Astrocyte of the spinal cord (primary cell): ENCODE results near the gene PODN.

Experiments
- DNase-seq: peaks from one replicate; pipeline ENCODE4 v3.0.0; 2011; ENCODE audit warnings: low read depth, low spot score
- H3K4me3 ChIP-seq: 2 replicates; pipeline ENCODE4 v1.5.1; 2011; ENCODE audit warnings: low read depth, mild to moderate bottlenecking, low read length, moderate library complexity
- in situ Hi-C: cut with HindIII; loops from 2 replicates; pipeline ENCODE4 v1.10.0; 2017; ENCODE audit warnings: low sequenced_read_pairs
- TF ChIP-seq, protein P1 (sequence below): IDR thresholded peaks from 2 replicates; pipeline ENCODE4 v1.5.1; 2012; ENCODE audit warnings: low read depth, mild to moderate bottlenecking, low read length, inconsistent platforms

PODN gene

DNA sequence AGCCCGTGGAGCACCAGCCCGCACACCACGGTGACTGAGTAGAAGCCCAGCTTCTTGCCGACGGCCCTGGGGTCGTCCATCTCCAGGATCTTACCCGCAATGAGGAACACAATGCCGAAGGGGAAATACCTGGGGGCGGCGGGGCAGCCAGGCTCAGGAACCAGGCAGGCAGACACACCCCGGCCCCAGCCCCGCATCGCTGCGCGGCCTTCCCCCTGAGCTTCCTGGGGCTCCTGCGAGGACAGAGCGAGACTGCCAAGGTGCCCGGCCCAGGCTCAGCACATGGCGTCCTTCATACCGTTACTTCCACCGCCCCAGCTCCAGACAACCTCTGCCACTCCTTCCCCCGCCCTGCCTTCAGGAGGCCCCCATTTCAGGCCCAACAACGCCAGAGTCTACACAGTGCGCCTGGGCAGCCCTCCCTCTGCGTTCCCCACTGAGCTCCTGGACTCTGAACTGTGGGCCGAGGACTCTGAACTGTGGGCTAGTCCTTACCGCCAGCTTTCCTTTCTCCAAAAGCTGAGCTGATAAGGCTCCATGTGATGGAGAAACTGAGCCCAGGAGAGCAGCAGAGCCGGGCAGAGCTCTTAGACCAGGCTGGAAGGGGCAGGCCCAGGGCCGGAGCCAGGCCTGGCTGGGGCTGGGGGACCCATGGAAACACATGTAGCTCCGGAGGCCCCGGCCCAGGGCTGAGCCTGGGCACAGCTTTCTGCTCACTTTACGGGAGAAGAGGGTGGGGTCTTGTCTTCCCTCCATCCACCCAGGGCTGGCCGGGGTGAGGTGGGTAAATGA, 30.8 kb downstream of the PODN start:
- in situ Hi-C loops, result no loop called here
- no peak overlapping the region for H3K4me3 ChIP-seq
- no peak for DNase-seq
- TF ChIP-seq, protein P1, sequence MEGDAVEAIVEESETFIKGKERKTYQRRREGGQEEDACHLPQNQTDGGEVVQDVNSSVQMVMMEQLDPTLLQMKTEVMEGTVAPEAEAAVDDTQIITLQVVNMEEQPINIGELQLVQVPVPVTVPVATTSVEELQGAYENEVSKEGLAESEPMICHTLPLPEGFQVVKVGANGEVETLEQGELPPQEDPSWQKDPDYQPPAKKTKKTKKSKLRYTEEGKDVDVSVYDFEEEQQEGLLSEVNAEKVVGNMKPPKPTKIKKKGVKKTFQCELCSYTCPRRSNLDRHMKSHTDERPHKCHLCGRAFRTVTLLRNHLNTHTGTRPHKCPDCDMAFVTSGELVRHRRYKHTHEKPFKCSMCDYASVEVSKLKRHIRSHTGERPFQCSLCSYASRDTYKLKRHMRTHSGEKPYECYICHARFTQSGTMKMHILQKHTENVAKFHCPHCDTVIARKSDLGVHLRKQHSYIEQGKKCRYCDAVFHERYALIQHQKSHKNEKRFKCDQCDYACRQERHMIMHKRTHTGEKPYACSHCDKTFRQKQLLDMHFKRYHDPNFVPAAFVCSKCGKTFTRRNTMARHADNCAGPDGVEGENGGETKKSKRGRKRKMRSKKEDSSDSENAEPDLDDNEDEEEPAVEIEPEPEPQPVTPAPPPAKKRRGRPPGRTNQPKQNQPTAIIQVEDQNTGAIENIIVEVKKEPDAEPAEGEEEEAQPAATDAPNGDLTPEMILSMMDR, result no peak

GRCh38 chr1:53093451-53093754, 31.4 kb downstream of the PODN start:
- in situ Hi-C loops, result no loop called here
- no peak overlapping the region for H3K4me3 ChIP-seq
- TF ChIP-seq, protein P1, result no peak
- no peak for DNase-seq

- no peak for DNase-seq
- no peak overlapping the region for H3K4me3 ChIP-seq
- in situ Hi-C loops, result no loop called here
- TF ChIP-seq, protein P1, result no peak
These were observed 31.9 kb downstream of the PODN start for GRCh38 chr1:53093778-53094532.

GRCh38 chr1:53094533-53094919, 32.5 kb downstream of the PODN start:
- H3K4me3 ChIP-seq, result no peak overlapping the region
- TF ChIP-seq, protein P1, result no peak
- in situ Hi-C loops, result no loop called here
- no peak for DNase-seq

DNA sequence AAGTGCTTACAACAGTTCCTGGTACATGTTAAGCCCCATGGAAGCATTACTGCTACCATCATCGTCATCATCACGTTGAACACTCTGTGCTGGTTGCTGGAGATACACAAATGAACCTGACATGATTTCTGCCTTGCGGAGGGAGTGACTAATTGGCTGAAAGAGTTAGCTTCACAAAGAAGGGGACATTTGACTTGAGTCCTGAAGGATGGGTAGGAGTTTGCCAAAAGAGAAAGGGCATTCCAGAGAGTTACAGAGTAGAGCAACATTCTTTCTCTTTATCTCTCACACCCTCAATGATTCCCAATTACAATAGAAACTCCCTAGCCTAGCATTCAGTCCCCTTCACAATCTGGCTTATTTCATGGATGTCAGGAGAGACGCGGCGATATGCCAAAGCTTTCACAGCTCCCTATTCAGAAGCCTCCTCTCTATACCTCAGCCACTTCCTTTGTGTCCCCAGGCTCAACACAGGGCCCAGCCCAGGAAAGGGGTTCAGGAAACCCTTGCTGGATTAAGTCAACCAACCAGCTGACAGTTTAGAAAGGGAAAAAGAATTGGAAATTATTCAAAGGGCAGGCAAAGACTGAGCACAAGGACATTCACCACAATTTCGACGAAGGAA, 42.4 kb downstream of the PODN start:
- in situ Hi-C loops, result no loop called here
- no peak overlapping the region for H3K4me3 ChIP-seq
- TF ChIP-seq, protein P1, result no peak
- DNase-seq, result no peak

DNA sequence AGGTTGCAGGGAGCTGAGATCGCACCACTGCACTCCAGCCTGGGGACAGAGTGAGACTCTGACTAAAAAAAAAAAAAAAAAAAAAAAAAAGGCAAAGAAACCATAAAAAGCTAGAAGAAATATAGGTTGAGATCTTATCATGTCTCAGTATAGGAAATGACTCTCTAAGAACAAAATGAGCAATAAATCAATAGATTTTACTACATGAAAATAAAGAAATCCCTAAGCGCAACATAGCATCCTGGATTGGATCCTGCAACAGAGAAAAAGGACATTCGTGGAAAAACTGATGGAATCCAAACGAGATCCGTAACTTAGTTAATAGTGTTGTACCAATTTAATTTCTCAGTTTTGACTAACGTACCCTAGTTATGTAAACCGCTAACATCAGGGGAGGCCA, 45.1 kb downstream of the PODN start:
- in situ Hi-C loops, result no loop called here
- TF ChIP-seq, protein P1, result no peak
- no peak for DNase-seq
- H3K4me3 ChIP-seq, result no peak overlapping the region
